ENCODE results near the gene RAC2. TPM values are rescaled to one million over a fixed set of nuclear protein-coding genes. Genes with fewer than 3 reads are reported as not detected.
A peak's percentile ranks its signal among the peaks of the same experiment; 100 is the strongest.

Gene RAC2
- total RNA-seq, 1 donor from 2014 or later, result not detected

DNA sequence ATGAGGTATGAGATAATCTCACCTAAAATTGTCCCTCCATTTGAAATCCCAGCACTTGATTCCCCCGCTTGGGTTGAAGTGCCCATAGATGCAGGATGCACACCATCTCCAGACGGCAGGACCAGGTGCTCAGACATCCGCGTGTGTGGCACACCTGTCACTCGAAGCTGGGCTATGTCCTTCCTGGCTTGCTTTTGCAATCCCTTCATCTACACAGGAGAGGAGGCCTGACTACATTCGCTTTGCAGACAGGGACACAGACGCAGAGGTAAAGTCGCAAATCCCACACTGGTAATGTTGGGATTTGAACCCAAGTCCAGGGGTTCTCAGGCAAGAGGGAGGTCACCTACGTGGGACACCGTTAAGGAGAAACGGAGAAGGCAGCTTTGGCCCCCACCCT is 31.1 kb upstream of the RAC2 start:
- DNase-seq, result no peak

DNA sequence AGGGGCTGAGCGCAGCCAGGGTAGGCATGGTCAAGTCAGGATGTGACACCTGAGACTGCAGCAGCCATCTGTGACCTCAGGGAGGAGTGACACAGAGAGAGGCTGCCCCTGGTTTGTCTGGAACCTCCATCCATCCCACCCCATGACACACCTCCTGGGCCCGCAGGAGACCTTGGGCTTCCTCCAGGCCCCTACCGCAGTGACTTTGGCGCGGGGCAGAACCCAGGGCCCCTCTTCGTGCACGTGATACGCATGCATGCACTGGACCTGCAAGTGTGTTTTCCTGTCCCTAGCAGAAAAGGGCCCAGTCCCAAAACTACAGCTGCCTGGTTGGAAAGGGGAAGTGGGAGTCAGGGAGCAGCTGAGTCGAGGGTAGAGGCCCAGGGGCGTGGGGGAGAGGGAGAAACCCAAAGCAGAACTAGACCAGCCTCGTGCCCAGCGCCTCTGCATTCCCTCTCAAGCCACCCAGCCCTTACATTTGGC is 30.4 kb upstream of the RAC2 start:
- no peak for DNase-seq

DNA sequence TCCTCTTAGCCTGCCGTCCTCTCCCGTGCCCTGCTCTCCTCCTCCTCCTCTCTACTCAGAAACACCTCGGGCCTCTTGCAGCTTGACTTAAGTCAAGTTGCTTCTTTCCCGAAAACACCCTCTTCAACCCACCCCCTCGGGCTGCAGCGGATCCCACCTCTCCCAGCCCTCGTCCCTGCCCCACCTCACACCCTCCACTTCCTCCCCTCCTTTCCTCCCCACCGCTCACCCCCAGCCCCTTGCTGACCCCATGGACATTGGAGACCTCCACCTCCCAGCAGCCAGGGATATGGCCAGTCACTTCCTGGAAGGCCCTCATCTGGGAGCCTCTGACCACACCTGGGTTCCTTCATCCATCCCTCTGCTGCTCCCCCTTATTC is 29.8 kb upstream of the RAC2 start:
- DNase-seq, result no peak

DNA sequence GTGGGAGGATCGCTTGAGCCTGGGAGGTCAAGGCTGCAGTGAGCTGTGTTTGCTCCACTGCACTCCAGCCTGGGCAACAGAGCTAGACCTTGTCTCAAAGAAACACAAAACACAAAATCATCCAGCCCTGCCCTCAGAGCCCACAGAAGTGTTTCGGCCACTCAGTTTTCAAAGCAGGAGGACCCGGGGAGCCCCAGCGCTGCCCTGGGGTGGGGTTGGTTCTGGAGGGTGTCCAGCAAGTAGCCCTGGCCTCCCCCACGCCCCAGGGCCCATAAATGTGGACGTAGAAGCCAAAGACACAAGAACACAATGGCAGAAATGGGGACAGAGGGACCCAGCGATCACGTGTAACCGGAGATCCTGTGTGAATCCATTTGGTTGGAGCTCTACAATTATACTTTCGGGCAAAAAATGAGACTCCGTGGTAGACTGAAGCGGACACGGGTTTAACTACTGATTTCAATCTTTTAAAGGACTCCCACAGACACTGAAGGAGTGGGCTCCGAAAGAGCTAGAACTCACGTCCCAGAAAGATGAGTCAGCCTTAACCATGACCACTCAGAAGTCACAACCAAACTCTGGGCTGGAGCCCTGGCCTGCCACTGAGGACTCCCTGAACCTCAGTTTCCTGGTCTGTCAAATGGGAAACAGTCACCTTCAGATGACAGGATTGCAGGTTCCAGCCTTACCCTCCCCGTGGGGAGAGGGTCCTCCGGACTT is 29.2 kb upstream of the RAC2 start:
- DNase-seq, result no peak

DNA sequence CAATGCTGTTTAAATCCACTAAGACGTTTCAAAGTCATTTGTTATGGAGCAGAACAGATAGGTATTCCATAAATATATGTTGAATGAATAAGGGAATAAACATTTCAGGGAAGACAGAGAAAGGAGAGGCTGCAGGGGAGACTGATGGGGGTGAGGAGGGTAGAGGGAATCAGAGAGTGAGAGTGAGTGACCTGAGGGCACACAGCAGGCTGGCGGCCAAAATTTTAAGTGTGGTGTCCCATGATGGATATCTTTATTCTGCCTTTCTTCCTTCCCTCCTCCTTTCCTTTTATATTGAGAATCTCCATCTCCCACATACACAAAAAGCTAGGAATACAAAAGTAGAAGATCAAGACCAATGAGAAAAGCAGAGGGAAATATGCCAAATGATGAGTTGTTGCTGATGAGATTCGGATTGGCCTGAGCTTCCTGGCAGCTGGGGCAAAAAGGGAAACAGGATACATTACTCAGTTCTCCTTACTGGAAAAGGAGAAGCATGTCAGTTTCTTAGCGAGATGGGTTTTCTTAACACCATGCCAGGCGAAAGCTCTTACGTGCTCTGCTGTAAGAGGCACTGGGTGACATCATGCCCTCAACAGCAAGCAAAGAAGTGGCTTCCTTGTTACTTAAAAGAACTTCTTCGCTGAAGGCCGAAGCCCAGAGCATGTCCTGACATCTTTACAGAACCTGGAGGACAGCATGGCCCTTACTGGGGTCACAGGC is 27.0 kb upstream of the RAC2 start:
- DNase-seq, result no peak

DNA sequence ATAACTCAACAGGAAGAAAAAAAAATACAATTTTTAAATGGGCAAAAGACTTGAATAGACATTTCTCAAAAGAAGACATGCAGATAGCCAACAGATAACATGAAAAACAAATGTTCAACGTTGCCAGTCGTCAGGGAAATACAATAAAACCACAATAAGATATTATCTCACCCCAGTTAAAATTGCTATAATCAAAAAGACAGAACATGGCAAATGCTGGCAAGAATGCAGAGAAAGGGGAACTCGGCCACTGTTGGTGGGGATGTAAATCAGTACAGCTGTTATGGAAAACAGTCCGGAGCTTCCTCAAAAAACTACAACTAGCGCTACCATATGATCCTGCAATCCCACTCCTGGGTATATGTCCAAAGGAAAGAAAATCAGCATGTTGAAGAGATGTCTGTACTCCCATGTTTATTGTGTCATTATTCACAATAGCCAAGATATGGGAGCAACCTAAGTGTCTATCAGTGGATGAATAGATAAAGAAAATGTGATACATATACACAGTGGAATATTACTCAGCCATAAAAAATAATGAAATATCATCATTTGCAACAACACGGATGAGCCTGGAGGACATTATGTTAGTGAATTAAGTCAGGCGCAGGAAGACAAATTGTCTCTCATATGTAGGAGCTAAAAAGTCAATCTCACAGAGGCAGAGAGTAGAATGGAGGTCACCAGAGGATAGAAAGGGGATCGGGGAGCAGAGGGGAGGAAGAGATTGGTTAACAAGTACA is 26.0 kb upstream of the RAC2 start:
- no peak for DNase-seq

DNA sequence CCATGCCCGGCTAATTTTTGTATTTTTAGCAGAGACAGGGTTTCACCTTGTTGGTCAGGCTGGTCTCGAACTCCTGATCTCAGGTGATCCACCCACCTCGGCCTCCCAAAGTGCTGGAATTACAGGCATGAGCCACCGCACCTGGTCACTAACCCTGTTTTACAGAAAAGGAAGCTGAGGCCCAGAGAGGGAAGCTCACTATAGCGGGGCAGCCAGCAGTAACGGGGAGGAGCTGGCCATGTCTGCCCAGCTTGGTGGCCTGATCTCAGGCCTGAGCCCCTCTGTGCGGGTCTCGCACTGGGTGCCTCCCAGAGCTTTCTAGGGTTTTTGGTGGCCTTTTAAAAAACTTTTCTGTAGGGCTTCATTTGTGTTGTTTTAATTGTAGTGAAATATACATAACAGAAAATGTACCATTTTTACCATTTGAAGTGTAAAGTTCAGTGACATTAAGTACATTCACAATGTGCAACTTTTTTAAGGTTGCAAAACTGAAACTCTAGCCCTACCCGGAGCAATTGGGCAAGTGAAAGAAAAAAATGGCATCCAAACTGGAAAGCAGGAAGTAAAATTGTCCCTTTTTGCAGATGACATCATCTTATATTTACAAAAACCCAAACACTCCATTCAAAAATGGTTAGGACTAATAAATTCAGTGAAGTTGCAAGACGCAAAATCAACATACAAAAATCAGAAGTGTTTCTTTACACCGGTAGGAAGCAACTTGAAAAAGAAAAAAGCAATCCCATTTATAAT is 23.8 kb upstream of the RAC2 start:
- no peak for DNase-seq

DNA sequence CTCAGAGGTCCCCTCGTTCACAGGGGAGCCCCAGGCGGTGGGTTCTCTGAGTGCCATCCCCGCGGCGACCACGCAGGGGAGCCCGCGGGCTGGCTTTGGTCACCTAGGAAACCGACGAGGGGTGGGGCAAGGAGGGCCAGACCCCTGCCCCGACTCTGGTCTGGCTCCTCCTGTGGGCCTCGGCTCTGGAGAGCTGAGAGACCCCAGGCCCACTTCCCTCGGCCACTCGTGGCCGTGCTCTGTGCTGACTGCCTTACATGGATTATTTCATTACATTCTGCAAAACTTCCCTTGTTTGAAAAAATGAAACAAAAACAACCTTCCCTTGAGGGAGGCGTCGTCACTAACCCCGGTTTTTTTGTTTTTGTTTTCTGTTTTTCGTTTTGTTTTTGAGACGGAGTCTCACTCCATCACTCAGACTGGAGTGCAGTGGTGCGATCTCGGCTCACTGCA is 23.1 kb upstream of the RAC2 start:
- DNase-seq, result no peak

DNA sequence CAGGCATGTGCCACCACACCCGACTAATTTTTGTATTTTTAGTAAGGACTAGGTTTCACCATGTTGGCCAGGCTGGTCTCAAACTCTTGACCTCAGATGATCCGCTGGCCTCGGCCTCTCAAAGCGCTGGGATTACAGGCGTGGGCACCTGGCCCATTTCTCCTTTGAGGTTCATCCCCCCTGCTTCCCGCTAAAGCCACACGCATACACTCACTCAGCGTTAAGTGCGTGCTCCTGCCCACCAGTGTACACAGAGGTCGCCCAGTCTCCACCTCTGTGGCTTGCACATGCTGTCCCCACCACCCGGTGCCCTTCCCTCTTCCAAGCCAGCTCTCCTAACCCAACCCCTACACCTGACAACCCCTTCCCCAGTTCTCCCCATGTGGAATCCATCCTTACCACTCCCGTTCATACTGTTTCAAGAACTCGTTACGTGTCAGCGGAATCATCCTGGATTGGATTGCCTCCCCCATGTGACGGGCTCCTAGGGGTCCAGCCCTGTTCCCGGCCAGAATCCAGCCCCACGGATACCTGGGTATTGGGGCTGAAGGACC is 22.6 kb upstream of the RAC2 start:
- DNase-seq, result no peak

DNA sequence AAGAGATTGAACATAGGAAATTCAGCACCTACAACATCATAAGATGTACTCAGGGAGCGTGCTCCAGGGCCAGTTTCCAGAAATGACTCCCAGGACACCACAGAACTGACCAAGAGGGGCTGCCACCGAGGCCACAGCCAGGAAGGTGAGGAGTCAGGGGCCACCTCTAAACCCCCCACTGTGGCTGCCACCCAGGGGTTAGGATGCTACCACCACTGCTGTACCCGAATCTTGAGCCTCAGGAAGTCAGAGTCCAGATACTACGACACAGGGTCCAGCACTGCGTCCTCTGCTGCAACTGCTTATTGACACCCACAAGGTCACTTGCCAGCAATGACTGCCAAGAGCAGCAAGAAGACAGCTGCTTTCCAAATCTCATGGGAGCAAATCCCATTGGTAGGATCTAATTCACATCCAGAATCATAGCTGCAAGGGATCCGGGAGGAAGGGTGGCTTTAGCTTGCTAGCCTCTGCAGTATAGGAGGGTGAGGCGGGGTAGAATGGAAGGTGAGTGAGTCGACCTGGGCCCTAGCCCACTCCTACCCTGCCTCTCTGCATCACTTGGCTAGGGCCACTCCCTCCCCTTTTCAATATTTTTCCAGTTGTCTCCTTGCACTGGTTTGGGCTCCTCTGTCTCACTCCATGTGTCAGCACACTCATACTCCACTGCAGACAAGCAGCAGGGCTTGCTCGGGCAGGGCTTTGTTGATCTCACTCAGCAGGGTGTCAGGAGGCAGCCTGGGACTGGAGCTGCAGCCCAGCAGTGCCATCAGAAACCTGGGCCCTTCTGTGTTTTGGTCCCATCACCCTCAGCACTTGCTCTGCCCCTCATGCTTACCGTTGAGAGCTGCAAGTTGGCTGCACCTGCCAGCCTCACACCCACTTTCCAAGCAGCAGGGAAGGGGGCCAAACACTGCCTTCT is 20.2 kb upstream of the RAC2 start:
- no peak for DNase-seq

DNA sequence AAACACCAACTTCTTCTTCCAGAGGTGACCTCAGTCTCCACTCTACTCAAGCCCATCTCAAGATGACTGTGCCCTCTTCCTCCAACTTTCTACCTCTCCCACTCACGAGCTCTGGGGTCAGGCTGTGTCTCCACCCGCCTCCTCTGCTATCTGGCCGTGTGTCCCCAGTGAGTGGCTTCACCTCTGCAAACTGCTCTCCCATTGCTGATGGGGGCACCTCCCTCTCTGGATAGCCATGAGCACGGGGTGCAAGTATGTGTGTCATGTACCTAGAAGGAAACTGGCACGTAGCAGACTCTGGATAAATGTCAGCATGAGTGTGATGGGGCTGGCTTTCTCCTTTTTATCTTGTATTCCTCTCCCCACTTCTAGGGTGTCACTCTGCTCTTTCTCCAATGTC is 18.3 kb upstream of the RAC2 start:
- DNase-seq, result no peak

DNA sequence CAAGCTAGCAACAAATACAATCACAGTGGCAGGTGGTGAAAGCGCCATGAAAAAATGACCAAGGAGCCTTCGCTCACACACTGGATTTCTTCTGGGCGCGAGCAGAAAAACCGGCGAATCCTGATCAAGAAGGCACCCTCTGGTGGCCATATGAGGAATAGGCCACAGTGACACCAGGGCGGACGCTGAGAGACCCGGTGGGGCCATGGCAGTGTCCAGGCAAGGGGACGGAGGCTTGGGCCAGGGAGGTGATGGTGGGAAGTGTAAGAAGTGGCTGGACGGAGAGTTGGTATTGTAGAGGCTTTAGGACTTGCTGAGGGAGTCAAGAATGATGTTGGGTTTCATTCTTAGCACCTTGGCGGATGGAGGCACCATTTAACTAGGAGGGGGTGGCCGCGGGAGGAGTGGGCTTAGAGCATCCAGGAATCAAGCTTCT is 16.9 kb upstream of the RAC2 start:
- no peak for DNase-seq

DNA sequence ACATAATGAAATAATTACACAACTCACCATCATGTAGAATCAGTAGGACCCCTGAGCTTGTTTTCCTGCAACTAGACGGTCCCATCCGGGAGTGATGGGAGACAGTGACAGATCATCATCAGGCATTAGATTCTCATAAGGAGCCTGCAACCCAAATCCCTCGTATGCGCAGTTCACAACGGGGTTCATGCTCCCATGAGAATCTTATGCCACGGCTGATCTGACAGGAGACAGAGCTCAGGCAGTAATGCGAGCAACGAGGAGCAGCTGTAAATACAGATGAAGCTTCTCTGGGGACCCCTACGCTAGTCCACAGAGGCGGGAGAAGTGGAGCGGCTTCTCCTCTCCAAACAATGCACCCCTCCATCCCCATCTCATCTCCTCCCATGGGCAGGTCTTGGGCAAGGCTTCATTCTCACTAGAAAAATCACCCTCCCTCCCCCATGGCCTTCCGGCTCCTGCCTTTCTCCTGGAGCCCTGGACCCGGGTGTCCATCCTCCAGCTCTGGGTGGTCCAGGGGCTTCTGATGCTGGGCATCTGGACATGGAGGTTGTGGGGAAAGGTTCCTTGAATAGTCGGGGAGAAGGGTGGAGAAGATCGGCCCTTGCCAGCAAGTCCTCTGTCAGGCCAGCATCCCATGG is 16.2 kb upstream of the RAC2 start:
- no peak for DNase-seq

DNA sequence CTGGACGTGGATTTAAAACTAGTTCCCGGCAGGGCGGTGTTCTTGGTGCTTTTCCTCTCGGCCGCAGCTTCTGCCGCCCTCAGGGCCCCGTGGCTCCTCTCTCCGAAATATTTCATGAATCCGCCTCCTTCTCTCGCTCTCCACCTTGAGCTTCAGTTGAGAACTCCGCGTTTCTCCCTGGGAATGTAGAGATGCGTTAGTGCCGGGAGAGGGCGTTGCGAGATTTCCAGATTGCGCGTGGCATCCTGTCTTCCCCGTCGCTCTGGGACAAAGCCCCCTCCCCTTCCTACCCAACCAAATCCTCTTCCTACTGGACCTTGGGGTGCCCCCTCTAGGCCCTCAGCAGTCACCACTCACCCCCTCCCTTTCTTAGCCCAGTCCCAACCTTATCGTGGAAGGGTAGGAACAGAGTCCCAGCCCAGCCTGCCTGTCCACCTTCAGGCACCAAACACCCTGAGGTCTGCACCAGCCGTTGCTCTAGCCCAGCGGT is 15.5 kb upstream of the RAC2 start:
- DNase-seq, result peak; percentile 31

DNA sequence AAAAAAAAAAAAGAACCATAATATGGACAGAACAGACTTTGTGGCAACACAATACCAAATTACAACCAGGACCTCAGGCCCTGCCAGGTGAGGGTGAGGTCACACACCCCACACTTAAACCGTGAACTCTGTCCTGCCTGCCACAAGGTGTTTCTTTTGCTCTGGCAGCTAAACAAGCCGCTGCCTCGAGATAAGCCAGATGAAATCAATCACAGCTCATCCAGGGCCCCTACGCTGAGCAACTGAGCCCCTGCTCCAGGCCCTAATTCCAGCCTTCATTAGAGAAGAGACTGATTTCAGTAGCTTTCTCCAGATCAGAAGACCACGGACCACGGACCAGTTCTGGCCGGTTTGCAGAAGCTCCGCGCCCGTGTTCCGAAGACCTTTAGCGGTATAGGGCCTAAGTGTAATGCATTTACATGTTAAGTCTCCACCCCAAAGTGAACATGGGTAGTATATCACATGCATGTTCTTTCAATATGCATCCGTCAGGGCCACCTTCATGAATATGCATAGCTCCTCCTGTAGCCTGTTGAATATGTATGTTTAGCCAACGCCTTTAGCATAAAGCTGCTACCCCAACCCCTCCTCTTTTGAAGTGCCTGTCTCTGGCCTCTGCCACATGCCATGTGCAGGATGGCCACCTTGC is 14.8 kb upstream of the RAC2 start:
- DNase-seq, result no peak

DNA sequence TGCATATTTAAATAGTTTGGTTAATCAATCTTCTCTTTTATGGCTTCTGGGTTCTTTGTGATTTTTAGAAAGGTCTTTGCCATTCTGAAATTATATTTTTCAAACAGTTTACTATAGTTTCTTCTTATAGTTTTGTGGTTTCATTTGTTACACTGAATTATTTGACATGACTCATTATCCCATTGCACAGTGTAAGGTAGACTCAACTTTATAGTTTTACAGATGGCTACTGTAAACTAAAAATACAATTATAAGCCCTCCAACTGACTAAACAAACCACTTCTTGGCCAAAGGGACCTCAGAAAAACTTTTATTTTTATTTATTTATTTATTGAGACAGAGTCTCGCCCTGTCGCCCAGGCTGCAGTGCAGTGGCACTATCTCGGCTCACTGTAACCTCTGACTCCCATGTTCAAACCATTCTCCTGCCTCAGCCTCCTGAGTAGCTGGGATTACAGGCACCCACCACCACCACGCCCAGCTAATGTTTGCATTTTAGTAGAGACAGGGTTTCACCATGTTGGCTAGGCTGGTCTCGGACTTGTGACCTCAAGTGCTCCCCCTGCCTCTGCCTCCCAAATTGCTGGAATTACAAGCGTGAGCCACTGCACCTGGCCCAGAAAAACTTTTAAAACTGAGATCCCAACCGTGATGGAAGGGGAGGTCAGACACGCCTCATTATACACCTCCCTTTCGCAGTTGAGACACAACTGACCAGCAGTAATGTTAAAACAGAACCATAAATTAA is 14.1 kb upstream of the RAC2 start:
- no peak for DNase-seq

DNA sequence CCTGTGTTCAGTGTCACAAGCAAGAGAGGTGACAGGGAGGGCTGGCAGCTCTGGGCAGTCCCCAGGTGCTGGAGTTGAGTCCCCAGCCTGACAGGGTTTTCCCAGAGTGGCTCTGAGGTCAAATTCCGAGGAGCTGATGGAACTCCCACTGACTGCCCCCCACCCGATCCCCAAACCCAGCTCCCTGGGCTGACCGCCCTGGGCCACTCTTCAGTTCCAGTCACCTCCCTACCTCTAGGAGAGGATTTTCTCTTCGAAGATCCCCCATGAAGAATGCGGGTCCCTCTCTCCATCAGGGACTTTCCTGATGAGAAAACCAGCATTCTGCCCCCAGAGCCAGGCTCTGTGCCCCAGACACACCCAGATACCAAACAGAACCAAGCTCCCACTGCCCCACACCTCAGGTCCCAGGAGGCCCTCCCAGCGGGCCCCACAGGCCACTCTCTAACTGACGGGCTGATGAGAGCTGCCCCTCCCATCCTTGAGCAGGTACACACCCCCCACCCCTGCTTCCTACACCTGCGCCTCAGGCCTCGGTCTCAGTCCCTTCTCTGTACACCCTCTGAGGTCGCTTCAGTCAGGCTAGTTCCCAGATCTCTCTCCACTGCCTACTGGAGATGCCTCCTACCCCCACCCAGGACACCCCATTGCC is 12.1 kb upstream of the RAC2 start:
- no peak for DNase-seq

DNA sequence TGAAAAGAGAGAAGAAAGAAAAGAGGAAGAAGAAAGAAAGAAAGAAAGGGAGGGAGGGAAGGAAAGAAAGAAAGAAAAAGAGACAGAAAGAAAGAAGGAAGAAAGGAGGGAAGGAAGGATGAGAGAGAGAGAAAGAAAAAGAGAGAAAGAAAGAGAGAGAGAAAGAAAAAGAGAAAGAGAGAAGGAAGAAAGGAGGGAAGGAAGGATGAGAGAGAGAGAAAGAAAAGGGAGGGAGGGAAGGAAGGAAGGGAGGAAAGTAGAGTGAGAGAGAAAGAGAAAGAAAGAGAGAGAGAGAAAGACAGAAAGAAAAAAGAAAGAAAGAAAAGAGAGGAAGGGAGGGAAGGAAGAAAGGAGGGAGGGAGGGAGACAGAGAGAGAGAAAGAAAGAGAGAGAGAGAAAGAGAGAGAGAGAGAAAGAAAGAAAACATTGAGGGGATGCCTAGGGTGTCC is 11.5 kb upstream of the RAC2 start:
- no peak for DNase-seq
